ENCODE results near the gene ARL6IP4.

Gene ARL6IP4

GRCh38 chr12:122965851-122966742 lies 14.4 kb upstream of the ARL6IP4 start, which contains the start of gene ABCB9:
Gene ABCB9 (minus strand): TSS chr12:122966463. CDS start chr12:122960235, 6,228 bp downstream.
- no peaks in the 10 kb centered on the region for H3K9me3 Mint-ChIP-seq
- no peaks in the 10 kb centered on the region for H3K27me3 Mint-ChIP-seq
- no peaks in the 10 kb centered on the region for H3K36me3 Mint-ChIP-seq (ENCODE audit: low read depth)
- no peak within 1 kb of the TSS for H3K27ac Mint-ChIP-seq
- peak; percentile 93 for DNase-seq
- peak within 1 kb of the TSS; percentile 66 for H3K4me3 Mint-ChIP-seq
- peaks cover 7% of the 10 kb centered on the region for H3K4me1 Mint-ChIP-seq (ENCODE audit: low read depth)

DNA sequence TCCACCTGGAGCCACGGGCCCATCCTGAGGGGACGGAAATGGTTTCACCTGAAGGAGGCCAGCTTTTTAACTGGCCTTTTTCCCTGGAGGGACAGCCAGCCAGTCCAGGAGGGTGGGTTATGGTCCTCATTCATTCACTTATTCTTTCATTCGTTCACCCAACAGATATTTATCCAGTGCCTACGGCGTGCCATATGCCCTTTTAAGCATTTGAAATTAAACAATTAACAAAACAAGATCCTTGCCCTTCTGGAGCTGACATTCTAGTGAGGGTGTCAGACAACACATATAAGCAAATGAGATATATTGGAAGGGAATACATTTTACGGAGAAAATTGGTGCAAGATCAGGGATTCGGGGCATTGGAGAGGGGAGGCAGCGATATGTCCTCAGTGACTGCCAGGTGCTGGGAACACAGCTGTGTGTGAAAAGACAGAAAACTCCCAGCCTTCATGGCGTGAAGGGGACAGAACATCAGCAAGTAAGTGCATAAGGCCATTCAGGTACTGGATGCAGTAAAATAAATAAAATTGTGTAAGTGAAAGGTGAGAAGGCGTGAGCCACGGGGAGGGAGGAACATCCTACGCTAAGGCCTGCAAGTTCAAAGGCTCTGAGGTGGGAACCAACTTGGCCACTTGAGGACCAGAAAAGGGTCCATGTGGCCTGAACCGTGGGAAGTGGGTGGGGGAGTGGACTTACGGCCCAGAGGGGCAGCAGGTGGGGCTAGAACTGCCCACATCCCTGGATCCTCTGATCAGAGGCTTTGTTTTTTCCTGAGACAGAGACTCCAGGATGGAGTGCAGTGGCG lies 13.5 kb upstream of the ARL6IP4 start:
- no peak overlapping the region for H3K27ac Mint-ChIP-seq

GRCh38 chr12:122968104-122968503 lies 12.4 kb upstream of the ARL6IP4 start:
- H3K36me3 Mint-ChIP-seq (ENCODE audit: low read depth): no peaks in the 10 kb centered on the region
- H3K9me3 Mint-ChIP-seq: no peaks in the 10 kb centered on the region
- no peak for DNase-seq
- H3K4me1 Mint-ChIP-seq (ENCODE audit: low read depth): peaks cover 9% of the 10 kb centered on the region
- no peak overlapping the region for H3K4me3 Mint-ChIP-seq
- H3K27ac Mint-ChIP-seq: no peak overlapping the region
- no peaks in the 10 kb centered on the region for H3K27me3 Mint-ChIP-seq

More for the DNA sequence above, 13.5 kb upstream of the ARL6IP4 start:
- Mint-ChIP-seq H3K4me3 (no peak overlapping the region), H3K4me1 (ENCODE audit: low read depth) (peaks cover 7% of the 10 kb centered on the region), H3K27me3 (no peaks in the 10 kb centered on the region), H3K9me3 (no peaks in the 10 kb centered on the region), H3K36me3 (ENCODE audit: low read depth) (no peaks in the 10 kb centered on the region)
- DNase-seq: no peak

DNA sequence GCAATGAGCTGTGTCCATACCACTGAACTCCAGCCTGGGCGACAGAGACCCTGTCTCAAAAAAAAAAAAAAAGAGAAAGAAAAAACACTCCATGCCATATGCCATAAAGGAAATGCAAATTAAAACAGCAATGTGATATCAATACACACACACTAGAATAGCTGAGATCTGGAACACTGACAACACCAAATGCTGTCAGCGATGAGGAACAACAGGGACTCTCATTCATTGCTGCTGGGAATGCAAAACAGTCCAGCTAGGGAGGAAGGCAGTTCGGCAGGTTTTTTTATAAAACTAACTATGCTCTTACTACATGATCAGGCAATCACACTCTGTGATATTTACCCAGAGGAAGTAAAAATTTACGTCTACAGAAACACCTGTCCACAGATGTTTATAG lies 10.8 kb upstream of the ARL6IP4 start:
- peaks cover 6% of the 10 kb centered on the region for H3K36me3 Mint-ChIP-seq (ENCODE audit: low read depth)
- no peak overlapping the region for H3K27ac Mint-ChIP-seq

GRCh38 chr12:122974274-122974891 lies 6.1 kb upstream of the ARL6IP4 start:
- Mint-ChIP-seq H3K4me1 (ENCODE audit: low read depth) (peaks cover 37% of the 10 kb centered on the region), H3K27me3 (no peaks in the 10 kb centered on the region), H3K9me3 (no peaks in the 10 kb centered on the region), H3K27ac (peak overlapping the region; percentile 100), H3K36me3 (ENCODE audit: low read depth) (peaks cover 37% of the 10 kb centered on the region), H3K4me3 (peak overlapping the region; percentile 97)
- peak; percentile 99 for DNase-seq

More for the DNA sequence above, 10.8 kb upstream of the ARL6IP4 start:
- H3K9me3 Mint-ChIP-seq: no peaks in the 10 kb centered on the region
- H3K4me1 Mint-ChIP-seq (ENCODE audit: low read depth): peaks cover 15% of the 10 kb centered on the region
- no peak for DNase-seq
- no peaks in the 10 kb centered on the region for H3K27me3 Mint-ChIP-seq
- H3K4me3 Mint-ChIP-seq: no peak overlapping the region

GRCh38 chr12:122974892-122975789 lies 5.3 kb upstream of the ARL6IP4 start, which contains the start of gene OGFOD2:
Gene OGFOD2 (plus strand): TSS chr12:122975244. CDS start chr12:122975252, 8 bp downstream.
- peak within 1 kb of the TSS; percentile 100 for H3K27ac Mint-ChIP-seq
- H3K4me1 Mint-ChIP-seq (ENCODE audit: low read depth): peaks cover 44% of the 10 kb centered on the region
- H3K9me3 Mint-ChIP-seq: no peaks in the 10 kb centered on the region
- peaks cover 42% of the 10 kb centered on the region for H3K36me3 Mint-ChIP-seq (ENCODE audit: low read depth)
- DNase-seq: peak; percentile 93
- peak within 1 kb of the TSS; percentile 97 for H3K4me3 Mint-ChIP-seq
- no peaks in the 10 kb centered on the region for H3K27me3 Mint-ChIP-seq

DNA sequence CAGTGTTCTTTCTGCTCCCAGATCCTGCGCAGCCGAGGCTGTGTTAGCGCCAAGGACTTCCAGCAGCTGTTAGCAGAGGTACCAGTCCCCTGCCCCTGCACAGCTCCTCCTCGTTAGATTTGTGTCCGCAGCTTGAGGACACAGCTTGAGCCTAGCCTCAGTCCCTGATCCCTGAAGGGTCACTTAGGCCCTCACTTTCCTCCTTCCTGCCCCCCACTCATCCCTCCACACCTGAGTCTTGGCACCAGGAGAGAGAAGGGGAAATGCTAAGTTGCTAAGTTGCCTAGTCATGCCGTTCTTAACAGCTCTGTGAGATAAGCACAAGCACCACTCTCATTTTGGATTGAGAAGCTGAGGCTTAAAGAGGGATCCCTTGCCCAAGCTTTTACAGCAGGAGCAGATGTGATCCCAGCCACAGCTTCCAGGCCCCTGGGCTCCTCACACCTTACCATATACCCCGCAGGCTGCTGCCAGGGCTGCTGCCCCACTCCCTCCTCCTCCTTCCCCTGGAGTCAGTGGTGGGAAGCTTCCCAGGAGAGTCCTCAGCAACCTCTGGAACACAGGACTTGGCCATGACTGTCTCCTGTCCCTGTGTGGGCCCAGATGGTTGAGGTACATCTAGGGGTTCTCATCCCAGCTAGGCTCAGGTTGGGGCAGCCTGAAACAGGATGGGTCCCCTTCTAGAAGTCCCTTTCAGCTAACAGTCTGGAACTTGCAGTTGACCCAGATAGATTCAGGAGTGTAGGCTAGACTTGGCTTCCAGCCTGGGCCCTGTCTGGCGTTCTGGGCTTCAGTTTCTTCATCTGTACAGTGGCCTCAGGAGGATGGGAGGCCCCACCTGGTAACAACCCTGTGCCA lies 4.5 kb upstream of the ARL6IP4 start:
- peak overlapping the region; percentile 100 for H3K27ac Mint-ChIP-seq
- peak; percentile 45 for DNase-seq
- peak overlapping the region; percentile 97 for H3K4me3 Mint-ChIP-seq
- peaks cover 44% of the 10 kb centered on the region for H3K4me1 Mint-ChIP-seq (ENCODE audit: low read depth)
- H3K9me3 Mint-ChIP-seq: no peaks in the 10 kb centered on the region
- no peaks in the 10 kb centered on the region for H3K27me3 Mint-ChIP-seq
- peaks cover 44% of the 10 kb centered on the region for H3K36me3 Mint-ChIP-seq (ENCODE audit: low read depth)

GRCh38 chr12:122976648-122976975 lies 3.9 kb upstream of the ARL6IP4 start:
- Mint-ChIP-seq H3K36me3 (ENCODE audit: low read depth) (peaks cover 49% of the 10 kb centered on the region), H3K4me1 (ENCODE audit: low read depth) (peaks cover 46% of the 10 kb centered on the region), H3K27ac (peak overlapping the region; percentile 100), H3K9me3 (no peaks in the 10 kb centered on the region), H3K4me3 (peak overlapping the region; percentile 97), H3K27me3 (no peaks in the 10 kb centered on the region)
- DNase-seq: no peak

DNA sequence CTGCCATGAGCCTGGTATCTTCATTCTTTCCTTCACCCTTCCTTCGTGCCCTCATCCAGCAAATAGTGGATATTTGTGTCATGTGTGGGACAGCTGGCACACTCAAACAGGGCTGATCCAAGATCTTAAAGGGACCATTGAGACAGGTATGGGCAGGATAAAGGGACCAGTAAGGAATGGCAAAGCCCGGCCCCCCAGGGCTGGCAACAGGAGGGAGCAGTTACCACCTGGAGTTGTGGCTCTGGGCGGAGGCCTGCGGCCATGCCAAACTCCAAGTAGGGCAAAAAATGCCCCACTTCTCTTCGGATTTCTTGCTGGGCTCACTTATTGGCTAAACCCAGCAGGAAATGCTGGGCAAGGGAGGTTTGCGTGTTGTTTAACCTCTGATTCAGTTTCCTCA lies 3.3 kb upstream of the ARL6IP4 start:
- H3K27me3 Mint-ChIP-seq: no peaks in the 10 kb centered on the region
- peaks cover 51% of the 10 kb centered on the region for H3K4me1 Mint-ChIP-seq (ENCODE audit: low read depth)
- no peaks in the 10 kb centered on the region for H3K9me3 Mint-ChIP-seq
- peaks cover 54% of the 10 kb centered on the region for H3K36me3 Mint-ChIP-seq (ENCODE audit: low read depth)
- peak overlapping the region; percentile 46 for H3K4me3 Mint-ChIP-seq
- peak overlapping the region; percentile 71 for H3K27ac Mint-ChIP-seq
- DNase-seq: no peak

DNA sequence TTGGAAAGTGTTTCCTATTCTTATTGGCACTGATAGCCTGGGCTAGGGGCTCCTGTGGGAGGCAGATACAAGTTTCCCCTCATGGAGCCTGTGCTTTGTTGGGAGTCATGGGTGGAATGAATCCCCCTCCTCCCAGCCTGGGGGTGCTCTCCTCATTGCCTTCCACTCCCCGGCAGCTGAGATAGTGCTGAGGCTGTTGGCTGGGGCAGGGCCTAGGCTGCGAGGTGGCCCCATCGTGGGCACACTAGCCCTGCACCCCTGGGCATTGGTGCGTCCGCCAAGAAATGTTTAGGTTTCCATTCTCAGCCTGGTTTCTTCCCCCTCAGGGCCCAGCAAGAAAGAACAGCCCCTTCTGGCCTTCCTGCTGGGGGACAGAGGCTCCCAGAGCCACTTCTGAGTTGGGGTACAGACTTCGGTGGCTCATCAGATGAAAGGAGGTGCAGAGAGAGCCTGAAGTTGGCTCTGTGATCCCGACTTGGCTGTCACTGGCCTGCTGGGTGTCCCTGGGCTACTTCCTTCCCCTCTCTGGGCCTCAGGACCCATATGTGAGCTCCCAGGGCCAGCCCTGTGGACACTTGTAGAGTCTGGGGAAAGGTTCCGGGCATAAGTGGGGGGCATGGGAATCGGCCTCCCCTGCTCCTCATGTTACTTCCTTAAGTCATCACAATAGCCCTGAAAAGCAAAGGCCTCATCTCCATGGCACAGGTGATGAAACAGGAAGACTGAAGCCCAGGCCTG lies 2.7 kb upstream of the ARL6IP4 start:
- no peaks in the 10 kb centered on the region for H3K9me3 Mint-ChIP-seq
- DNase-seq: no peak
- peaks cover 61% of the 10 kb centered on the region for H3K36me3 Mint-ChIP-seq (ENCODE audit: low read depth)
- H3K27me3 Mint-ChIP-seq: no peaks in the 10 kb centered on the region
- H3K4me1 Mint-ChIP-seq (ENCODE audit: low read depth): peaks cover 58% of the 10 kb centered on the region
- H3K4me3 Mint-ChIP-seq: peak overlapping the region; percentile 16
- H3K27ac Mint-ChIP-seq: peak overlapping the region; percentile 49

DNA sequence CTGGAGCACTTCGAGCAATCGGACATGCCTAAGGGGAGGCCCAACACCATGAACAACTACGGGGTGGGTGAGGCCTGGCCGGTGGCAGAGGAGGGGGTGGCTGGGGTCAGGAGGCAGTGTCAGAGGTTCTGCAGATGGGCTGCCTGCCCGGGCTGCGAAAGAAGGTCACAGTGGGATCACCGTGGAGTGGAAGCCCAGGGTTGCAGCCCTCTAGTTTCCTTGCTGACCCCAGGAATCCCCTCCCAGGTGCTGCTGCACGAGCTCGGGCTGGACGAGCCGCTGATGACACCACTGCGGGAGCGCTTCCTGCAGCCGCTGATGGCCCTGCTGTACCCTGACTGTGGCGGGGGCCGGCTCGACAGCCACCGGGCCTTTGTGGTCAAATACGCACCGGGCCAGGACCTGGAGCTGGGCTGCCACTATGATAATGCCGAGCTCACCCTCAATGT lies 1.9 kb upstream of the ARL6IP4 start:
- H3K9me3 Mint-ChIP-seq: no peaks in the 10 kb centered on the region
- H3K27me3 Mint-ChIP-seq: no peaks in the 10 kb centered on the region
- H3K27ac Mint-ChIP-seq: no peak overlapping the region
- H3K4me3 Mint-ChIP-seq: peak overlapping the region; percentile 16
- no peak for DNase-seq
- H3K4me1 Mint-ChIP-seq (ENCODE audit: low read depth): peaks cover 63% of the 10 kb centered on the region
- peaks cover 68% of the 10 kb centered on the region for H3K36me3 Mint-ChIP-seq (ENCODE audit: low read depth)

Measured in activated T-cell treated with anti-CD3 and anti-CD28 coated beads, Interleukin-2, amount 50 U/mL, for 24 hours (primary cell).